ENCODE data around the gene RPN2.
"Not testable (repeated sequence)": the region's sequence is repeated elsewhere in the genome, so short reads cannot be mapped to it uniquely, and the experiment has no call there.

The RPN2 gene

DNA sequence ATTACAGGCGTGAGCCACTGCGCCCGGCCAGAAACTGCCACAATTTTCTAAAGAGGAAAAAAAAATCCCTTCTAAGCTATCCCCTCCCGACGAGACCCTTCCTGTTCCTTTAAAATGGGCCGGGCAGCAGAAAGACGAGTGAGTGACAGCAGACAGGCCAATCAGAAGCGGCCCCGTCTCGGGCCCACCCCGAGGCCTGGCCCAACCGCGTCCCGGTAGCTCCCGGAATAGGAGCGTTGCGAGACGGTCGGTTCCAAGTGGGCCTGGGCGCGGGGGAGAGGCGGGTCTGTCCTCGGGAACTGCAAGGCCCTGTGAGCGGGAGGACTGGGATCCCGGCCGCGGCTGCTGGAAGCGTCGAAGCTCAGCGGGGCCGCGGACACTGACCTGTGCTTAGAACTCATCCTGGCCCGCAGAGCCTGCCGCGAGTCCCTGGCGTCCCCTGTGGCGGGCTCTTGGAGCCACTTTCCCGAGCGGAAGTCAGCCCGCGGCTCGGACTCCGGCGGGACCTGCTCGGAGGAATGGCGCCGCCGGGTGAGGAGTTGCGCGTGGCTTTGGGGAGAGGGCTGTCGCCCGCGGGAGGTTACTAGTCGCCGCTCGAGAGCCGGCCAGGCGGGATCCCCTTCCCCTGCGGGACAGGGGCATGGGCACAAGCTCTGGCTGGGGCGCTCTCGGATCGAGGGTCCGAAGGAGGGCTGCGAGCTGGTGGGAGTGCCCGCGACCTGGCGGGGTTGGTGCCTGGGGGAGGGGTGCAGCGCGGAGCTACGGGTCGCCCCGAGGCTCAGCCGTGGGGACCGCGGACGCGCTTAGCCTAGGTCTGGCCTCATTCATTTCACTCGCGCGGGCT, at the start of gene RPN2, which contains the start of gene MROH8:
TSS of gene RPN2 (plus strand) at position 492 of the 844 bp plus-strand sequence. CDS start at position 519, 27 bp downstream.
TSS of gene MROH8 (minus strand) at position 710 of the 844 bp plus-strand sequence.
- peak; percentile 99 for DNase-seq

DNA sequence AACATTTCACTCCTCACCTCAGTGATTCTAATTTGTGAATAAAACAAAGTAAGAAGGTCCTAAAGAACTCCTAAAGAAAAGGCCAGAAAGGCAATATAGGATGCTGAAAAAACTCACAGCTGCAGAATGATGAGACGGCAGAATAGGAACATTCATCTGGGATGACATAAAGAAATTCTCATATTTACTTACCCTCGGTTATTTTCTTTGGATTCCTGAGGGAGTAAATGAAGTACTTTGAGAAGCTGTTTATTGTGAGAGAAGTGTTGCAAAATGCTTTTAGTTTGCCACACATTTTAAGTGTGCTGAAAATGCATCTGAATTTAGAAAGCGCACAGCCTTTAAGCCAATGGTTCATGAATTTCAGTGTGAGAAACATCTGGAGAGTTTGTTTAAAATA, 47.6 kb upstream of the RPN2 start:
- DNase-seq, result no peak

DNA sequence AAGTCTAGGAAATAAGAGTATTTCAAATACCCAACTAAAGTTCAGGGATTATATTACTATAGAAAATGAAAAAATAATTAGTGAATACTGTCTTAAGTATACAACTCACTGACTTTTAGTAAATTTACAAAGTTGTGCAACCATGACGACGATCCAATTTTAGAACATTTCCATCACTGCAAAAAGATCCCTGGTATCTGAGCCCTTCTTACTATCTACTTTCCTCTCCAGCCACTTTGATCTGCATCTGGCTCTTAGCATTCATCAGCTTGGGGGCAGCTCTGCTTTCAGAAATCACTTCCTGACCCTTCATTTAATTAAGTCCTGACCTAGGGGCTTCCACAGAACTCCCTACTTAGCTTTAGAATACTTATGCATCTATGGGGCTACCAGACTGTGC, 45.2 kb upstream of the RPN2 start:
- DNase-seq, result no peak

DNA sequence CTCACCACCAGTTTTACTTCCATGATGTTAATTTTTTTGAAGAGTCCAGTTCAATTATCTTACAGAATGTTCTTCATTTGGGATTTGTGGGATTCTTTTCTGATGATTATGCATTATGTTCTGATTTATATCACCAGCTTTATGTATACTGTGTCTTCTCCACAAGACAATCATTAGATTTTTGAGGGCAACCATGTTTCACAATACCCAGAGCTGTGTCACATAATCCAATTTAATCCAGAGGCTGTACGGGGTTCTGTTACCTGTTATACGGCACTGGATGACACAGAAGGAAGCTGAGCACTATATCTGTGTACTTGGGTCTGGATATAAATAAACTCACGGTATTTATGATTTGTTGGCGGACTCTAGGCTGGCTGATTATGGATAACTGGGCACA, 41.6 kb upstream of the RPN2 start:
- DNase-seq, result no peak

DNA sequence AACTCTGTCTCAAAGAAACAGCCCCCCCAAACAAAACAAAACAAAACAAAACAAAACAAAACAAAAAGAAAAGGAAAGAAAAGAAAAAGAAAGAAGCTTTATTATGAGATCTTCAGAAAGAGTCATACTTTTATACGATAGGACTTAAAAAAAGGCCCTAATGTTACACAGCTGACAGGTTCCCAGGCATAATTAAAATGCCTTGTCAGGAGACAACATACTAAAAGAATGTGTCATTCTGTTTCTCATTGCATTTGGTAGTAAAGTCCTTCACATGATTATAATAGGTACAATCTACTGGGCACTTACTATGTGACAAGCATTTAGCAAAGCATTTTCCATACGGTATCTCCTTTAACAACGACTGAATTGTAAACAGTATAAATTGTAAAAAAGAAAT, 36.4 kb upstream of the RPN2 start:
- DNase-seq, result peak; percentile 34

DNA sequence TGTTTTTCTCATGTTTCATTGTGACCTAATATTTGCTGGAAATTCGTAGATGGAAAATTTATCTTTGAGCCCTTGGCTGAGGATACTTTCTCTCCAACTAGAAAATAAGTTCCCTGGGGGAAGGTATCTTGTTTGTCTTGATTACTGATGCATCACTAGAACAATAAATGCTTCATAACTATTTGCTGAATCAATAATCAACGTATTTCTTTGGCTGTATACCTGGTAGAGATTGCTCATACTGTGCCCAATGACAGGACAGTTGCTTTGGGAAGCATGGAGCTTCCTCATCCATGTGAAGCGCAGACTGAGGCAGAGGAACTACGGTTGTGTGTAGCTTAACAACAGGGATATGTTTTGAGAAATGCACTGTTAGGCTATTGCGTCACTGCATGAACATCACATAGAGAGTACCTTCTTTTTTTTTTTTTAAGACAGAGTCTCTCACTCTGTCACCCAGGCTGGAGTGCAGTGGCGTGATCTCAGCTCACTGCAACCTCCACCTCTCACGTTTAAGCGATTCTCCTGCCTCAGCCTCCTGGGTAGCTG, 34.2 kb upstream of the RPN2 start:
- DNase-seq, result no peak

DNA sequence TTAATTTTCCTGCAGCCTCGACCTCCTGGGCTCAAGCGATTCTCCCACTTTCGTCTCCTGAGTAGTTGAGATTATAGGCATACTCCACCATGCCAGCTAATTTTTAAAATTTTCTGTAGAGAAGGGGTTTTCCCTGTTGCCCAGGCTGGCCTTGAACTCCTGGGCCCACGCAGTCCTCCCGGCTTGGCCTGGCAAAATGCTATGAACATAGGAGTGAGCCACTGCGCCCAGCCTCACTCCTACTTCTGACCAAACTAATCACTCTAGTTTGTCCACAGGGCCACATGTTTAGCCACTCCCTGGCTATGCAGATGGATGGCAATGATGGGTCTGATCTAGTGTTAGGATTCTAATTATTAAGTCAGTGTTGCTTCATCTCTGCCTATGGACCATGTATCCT, 31.9 kb upstream of the RPN2 start:
- DNase-seq, result no peak

DNA sequence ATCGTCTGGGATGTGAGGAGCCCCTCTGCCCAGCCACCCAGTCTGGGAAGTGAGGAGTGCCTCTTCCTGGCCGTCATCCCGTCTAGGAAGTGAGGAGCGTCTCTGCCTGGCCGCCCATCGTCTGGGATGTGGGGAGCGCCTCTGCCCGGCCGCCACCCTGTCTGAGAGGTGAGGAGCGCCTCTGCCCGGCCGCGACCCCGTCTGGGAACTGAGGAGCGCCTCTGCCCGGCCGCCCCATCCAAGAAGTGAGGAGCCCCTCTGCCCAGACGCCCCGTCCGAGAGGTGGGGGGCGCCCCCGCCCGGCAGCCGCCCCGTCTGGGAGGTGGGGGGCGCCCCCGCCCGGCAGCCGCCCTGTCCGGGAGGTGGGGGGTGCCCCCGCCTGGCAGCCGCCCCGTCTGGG, 28.3 kb upstream of the RPN2 start:
- not testable (repeated sequence) for DNase-seq

DNA sequence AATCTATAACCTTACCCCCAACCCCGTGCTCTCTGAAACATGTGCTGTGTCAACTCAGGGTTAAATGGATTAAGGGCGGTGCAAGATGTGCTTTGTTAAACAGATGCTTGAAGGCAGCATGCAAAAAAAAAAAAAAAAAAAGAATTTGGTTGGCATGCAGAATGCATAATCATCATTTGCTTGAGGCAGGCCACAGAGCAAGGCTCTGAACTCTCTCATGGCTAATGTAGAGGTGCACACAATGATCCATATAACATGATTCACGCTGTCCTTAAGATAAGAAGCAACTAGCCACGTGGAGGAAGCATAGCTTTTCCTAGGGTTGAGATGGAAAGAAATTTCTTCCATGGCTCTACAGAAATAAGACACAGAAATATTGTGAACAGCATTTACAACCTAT, 27.6 kb upstream of the RPN2 start:
- DNase-seq, result no peak

DNA sequence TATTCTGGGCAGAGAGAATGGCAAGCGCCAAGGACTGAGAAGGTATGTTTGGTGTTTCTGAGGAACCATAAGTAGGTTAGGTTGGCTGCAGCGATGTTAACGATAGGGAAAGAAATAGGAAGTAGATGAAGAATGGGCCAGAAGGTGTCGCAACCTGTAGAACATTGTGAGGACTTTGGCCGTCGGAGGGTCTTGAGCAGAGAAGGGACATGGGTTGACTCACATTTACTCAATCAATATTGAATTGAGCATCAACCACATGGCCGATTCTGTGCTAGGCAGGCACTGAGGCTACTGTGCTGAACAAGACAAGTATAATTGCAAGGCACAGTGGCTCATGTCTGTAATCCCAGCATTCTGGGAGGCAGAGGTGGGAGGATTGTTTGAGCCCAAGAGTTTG, 26.8 kb upstream of the RPN2 start:
- DNase-seq, result no peak

DNA sequence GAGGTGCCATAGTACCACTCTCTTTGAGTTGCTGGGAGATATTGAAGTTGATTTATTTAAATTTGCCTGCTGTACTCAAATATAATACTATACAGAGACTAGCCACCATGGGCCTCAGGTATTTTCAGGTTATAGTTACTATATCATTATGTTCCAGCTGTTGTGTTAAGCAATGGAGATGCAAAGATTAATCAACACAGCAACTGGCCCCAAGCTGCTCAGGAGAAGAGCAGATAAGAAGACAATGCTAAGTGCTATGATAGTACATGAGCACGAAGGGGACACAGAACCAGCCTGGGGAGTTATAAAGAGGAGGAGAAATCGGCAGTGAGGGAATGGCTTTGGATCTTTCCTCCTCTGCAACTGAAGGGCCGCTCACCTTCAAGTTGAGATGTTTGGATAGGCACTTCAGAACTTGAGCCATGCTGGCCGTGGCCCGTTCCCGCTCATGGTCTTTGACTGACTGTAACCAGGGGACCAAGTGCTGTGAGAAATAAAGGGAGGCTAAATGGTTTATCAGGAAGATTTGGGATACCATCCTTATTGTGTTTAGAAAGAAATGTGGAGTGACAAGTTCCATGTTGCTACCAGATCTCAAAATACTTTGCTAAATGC, 24.3 kb upstream of the RPN2 start:
- no peak for DNase-seq

DNA sequence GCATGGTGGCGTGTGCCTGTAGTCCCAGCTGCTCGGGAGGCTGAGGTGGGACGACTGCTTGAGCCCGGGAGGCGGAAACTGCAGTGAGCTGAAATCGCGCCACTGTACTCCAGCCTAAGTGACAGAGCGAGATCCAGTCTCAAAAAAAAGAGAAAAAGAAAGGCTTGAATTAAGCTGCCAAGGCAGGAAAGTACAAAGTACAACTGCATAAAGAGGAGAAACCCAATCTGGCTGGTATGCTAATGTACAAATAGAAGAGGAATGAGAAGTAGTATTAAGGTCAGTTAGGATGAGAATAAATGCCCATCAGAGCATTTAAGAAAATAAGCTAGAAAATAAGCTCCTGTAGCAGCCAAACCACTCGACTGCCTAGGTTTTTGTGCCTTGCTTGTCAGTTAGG, 23.1 kb upstream of the RPN2 start:
- DNase-seq, result no peak

DNA sequence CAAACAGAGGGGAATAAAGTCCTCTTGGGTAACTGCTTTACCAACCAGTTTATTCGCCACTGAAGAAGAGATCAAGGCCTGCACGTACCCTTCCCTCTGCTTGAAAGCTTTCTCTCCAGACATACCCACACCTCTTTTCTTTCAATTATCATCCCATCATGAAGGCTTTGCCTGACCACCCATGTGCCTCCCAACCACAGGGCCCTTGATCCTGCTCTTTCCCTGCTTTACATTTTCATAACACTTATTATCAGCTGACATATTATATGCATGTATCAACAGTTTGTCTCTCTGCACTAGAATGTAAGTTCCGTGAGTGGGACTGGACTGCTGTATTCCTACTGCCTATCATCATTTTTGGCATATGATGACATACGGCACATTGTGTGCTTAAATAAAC, 20.9 kb upstream of the RPN2 start:
- no peak for DNase-seq

DNA sequence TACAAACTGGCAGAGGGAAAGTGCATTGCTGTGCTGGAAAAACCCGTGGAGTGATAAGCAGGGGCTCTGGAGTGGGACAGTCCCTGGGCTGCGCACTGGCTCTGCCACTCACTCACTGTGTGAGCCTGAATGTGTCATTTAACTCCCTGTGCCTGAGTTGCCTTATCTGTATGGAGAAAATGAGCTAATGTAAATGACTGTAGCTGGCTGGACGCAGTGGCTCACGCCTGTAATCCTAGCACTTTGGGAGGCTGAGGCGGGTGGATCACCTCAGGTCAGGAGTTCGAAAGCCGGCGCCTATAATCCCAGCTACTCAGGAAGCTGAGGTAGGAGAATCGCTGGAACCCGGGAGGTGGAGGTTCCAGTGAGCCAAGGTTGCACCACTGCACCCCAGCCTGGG, 18.4 kb upstream of the RPN2 start:
- DNase-seq, result no peak

DNA sequence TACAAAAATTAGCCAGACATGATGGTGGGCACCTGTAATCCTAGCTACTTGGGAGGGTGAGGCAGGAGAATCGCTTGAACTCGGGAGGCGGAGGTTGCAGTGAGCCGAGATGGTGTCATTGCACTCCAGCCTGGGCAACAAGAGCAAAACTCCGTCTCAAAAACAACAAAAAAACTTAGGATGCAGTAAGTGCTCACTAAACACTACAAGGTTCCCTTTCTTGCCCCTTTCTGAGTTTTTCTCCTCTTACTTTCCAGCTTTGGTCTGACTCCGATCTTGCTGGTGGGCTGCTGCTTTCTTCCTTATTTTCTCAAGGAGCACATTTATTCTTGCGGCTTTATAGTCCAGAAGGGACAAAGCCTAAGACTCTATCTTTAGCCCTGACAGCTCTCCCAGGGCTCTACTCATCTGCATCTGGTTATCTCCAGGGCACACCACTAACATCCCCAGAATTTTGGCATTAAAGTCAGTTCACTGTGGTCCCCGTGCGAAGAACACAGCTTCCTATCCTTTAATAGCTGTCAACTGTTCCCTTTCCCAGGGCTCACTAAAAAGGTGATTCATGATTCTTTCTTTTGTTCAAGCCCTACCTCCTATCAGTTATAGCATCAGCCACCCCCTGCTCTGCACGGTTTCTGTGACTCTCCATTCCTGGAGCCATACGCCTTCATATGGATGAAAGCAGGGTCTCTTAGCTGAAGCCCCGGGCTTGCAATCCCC, 17.1 kb upstream of the RPN2 start:
- DNase-seq, result no peak

DNA sequence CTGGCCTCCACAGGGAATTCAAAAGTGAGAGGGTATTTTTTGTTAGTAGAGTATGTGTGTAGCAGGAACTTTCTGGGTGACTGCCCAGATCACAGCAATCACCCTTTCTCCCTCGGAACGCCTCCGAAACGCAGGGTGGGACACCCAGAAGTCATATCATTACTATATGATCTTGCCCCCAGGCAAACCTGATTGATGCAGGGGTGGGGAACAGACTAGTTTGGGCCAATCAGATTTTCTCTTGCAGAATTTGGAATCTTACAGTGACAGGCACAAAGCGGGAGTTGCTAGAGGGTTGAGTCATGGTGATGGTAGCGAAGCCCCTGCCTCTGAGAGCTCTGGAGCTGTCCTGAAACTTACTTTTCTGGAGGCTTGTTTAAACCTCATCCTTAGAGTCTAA, 16.5 kb upstream of the RPN2 start:
- no peak for DNase-seq

DNA sequence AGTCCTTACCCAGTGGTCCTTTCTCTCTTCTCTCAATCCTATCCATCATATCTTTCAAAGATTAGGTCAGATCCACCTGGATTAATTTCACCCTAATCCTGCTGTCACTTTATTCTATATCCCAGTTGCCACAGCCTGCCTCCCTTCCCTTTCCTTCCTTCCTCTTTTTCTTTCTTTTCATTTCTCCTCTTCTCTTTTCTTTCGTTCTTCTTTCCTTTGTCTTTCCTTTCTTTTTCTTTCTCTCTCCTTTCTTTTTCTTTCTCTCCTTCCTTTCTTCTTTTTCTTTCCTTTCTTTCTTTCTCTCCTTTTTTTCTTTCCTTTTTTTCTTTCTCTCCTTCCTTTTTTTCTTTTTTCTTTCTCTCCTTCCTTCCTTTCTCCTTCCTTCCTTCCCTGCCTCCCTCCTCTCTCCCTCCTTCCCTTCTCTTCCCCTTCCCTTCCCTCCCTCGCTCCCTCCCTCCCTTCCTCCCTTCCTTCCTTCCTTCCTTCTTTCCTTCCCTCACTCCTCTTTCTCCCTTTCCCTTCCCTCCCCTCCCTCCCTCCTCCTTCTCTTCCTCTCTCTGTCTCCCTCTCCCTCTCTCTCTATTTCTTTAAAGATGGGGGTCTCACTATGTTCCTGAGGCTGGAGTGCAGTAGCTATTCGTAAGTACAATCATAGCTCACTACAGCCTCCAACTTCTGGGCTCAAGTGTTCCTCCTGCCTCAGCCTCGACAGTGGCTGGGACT, 15.1 kb upstream of the RPN2 start:
- DNase-seq, result no peak

DNA sequence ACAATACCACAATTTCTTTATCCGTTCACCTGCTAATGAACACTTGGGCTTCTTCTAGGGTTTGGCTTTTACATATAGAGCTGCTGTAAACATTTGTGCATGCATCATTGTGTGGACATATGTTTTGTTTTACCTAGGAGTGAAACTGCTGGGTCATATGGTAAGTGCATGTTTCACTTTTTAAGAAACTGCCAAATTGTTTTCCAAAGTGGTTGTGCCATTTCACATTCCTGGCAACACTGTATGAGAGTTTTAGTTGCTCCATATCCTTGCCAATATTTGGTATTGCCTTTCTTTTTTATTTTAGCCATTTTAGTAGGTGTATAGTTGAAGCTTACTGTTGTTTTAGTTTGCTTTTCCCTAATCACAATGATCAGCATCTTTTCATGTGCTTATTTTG, 14.1 kb upstream of the RPN2 start:
- no peak for DNase-seq

DNA sequence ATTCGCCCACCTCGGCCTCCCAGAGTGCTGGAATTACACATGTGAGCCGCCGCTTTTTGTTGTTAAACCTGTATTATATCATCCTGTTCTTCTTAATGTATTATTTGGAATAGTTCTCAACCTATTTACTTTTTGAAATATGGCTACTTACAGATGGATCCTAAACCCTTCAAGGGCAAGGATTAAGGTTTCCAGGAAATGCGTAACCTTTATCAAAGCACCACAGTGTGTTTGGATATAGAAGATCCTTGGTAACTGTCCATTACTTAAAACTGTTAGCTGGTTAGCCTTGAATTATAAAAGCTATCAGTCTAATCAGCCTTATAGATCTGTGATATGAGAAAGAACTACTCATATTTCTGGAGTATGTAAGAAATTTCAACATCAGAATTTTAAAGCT, 12.3 kb upstream of the RPN2 start:
- no peak for DNase-seq

DNA sequence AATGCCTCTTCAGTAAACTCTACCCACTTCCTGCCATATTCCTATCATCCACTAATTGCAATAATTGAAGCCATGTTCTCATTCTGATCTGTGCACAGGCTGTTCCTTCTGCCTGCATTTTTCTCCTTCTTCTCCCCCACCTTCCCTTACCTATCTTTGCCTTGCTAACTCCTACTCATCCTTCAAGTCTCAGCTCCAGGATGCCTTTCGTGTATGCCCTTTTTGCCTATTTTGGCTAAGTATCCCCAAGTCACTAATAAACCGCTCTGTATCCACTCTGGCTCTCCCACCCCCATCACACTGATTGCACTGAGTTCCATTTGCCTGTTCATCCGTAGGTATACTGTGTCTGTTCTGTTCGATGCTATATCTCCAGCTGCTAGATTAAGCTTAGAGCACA, 6.3 kb upstream of the RPN2 start:
- no peak for DNase-seq

DNA sequence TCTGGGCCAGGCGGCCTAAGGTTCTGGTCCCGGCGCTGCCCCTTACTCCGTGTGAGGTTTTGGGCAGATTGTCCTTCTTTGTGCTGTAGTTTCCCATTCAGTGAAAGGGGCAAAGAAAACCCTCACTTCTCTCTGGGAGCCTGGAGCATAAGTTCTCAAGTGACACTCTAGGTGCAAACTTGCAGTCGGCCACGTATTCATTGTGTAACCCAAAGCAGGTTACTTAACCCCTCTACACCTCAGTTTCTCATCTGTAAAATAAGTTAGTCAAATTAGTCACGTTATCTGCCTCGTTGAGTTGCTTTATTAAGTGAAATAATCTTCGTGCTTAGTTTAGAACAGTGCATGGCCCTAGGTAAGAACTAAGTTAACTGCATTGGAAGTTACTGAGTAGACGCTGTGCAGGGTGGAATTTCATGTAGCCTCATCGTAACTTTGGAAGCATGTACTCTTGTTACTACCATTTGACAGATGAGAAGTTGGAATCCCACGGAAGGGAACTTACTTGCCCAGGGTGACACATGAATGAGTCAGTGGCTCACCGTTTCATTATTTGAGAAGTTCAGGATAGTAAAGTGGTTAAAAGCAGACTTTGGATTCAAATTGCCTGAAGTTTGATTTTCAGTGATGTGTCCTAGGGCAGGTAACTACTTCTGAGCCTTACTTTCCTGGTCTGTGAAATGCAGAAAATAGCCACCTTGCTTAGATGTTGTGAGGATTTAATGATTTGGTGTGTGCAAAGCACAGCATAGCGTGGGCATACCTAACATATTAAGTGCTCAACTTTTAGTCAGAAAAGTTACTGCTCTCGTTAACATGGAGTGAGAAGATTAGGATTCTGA, 774 bp downstream of the RPN2 start:
- DNase-seq, result peak; percentile 72

DNA sequence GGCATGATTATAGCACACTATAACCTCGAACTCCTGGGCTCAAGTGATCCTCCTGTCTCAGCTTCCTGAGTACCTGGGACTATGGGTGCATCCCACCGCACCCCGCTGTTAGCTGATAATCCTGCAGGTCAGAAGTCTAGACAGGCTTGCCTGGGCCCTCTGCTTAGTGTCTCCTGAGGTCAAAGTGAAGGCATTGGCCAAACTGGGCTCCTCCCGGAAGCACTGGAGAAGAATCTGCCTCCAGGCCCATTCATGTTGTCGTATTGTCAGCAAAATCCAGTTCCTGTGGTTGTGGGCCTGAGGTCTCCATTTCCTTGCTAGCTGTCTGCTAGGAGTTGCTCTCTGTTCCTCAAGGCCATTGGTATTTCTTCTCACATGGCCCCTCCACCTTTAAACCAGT, 6.6 kb downstream of the RPN2 start:
- no peak for DNase-seq
